ENCODE results near the gene GALNT13.

The GALNT13 gene

GRCh38 chr2:154229966-154230365 is 358.2 kb downstream of the GALNT13 start:
- DNase-seq = no peak

DNA sequence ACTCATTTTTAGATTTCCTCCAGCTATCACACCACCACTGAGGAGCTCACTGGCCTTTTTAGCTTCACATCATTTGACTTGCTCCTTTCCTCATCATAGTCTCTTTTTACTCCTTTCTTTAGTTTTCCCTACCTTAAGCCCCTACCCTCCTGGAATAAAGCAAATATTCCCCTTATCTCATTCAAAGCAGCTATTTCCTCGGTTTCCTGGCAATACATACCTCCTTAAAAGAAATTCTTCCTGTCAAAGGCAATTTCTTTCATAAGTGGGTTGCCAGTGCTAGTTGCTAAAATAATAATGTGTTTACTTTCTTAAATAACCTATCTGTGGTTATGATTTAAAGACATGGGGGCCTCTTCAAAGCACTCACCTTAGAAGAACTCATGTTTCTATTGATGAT is 359.3 kb downstream of the GALNT13 start:
- no peak for DNase-seq

DNA sequence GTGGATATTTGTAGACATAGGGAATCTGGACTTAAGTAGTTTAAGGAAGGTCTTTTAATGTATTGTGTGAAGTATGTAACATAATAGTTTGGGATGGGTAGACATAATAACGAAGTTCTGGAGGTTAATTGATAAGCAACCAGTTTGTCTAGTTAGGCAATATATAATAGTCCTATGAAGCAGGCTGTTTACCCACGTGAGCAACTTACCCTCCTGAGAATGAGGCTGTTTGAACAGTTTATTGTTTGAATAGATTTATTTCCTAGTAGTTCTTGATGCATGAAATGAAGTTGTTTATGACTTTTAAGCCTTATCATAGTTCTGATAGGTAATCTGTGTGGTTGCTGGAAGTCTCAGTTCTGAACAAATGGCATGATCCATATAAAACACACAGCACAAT is 361.5 kb downstream of the GALNT13 start:
- no peak for DNase-seq

GRCh38 chr2:154238252-154238651 is 366.5 kb downstream of the GALNT13 start:
- no peak for DNase-seq

DNA sequence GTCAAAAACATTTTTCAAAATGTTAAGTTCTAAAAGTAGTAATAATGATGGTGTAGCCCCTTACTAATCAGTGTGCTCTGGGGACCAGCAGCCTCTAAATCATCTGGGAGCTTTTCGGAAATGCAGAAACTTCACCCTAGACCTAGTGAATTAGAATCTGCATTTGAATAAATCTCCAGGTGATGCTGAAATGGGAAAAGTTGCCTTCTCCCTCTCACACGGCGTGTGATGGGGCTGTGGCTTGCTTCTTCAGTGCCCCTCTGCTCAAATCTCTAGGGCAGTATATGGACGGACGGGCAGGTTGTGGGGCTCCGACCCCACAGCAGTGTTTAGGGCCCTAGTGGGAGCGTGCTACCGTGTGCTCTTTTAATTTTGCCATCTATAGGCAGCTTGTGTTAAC is 368.6 kb downstream of the GALNT13 start:
- DNase-seq = no peak

DNA sequence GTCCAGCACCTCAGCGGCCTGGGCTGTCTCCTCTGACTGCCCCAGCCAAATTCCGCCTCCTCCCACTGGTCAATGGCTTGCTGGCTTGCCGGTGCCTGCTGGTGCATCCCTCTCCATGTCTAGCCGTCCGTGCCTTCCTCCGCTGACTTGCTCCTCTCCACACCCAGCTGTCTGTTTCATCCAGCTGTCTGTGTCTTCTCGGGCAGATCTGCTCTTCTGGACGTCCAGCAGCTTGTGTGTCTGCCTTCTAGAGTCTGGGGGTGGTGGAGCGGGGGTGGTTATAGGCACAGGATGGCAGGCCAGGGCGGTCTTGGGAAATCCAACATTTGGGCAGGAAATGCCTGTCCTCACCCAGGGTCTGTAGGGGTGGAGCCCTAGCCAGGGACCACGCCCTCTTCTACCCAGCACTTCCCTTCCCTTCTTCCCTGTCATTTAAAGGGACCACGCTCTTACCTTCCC is 369.2 kb downstream of the GALNT13 start:
- DNase-seq = no peak

DNA sequence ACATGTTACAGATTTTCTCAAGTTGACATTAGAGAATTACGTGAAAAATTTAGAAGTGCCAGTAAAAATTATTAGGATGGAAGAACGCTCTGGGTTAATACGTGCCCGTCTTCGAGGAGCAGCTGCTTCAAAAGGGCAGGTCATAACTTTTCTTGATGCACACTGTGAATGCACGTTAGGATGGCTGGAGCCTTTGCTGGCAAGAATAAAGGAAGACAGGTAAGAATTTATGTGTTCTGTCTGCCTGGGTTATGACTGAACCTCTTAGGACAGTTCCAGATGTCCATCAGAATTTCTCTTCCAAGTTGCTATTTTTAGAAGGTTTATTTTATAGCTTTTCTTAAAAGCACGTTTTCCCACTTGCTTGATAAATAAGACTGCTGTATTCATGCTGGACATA is 371.0 kb downstream of the GALNT13 start:
- DNase-seq = no peak

GRCh38 chr2:154243685-154244084 is 372.0 kb downstream of the GALNT13 start:
- DNase-seq = no peak

- DNase-seq = no peak
Observed at GRCh38 chr2:154244932-154245331, 373.2 kb downstream of the GALNT13 start.

- DNase-seq = no peak
Observed at GRCh38 chr2:154247503-154247902, 375.8 kb downstream of the GALNT13 start.

DNA sequence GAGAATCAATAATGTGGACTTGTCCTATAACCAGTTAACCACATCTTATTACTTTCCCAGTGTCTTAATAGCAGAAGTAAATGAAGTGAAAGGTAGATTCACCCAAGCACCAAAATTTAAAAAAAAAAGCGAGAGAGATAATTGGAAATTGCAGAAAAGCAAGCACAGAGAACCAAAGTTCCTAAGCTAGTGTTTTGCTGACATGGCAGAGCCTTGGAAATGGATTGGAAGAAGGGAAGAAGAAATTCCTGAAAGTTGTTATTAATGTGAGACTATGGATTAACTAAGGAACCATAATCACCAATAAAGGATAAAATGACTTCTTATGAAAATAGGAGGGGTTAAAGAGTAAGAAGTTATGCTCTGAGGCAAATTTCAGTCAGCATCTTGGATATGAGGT is 384.4 kb downstream of the GALNT13 start:
- no peak for DNase-seq

GRCh38 chr2:154259030-154259429 is 387.3 kb downstream of the GALNT13 start:
- no peak for DNase-seq

DNA sequence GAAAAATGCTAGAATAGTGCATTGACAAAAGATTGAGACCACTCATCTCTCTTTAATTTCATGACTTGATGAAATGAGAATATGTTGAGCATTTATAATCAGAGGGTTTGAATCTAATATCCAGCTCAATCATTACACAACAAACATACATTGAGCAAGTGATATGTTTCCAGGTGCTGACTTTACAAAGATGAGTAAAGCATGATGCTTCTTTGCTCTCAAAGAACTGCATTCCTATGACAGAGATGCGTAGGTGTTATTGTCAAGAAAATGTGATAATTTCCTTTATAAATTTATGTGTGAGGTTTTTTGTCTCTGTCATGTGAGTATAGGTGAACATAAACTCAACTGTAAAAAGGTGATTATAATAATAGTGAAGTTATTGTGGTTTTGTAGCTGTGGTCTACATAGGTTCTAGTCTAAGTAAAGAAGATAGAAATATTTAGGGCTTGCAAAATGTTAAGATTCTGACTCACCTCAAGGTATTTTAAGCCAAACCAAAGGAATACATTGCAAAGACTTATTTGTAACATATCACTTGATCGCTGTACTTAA is 389.8 kb downstream of the GALNT13 start:
- DNase-seq = no peak

DNA sequence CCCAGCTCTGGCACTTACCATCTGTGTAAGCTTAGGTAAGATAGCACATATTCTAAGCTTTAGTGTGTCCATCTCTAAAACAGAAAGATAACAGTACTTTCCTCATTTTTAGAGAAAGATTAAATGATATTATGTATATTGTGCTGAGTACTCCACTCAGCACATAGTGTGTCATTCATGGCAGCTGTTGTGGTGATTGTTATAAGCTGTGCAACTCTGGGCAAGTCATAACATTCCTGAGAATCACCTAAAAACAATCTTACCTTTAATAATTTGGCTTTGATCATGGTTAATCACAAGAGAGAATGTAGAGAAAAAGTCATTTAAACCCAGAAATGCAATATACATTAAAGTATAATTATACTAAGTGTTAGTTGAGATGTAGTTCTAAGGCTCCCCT is 391.5 kb downstream of the GALNT13 start:
- no peak for DNase-seq

DNA sequence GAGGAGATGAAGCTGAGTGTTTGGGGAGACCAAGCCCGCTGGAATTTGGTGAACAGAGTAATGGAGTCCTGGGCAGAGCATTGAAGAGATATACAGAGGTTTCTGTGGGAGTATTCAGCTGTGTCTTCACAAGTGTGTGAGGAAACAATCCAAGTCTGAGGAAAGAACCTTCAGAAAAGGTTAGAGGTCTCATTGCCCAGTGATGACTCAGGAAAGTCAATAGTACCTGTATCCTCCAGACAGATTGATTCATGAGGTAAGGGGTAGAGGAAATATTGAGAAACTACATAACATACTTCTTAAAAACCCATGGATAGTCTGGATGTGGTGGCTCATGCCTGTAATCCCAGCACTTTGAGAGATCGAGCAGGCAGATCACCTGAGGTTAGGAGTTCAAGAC is 392.3 kb downstream of the GALNT13 start:
- no peak for DNase-seq

GRCh38 chr2:154267983-154268382 is 396.3 kb downstream of the GALNT13 start:
- DNase-seq = no peak

- no peak for DNase-seq
Observed at GRCh38 chr2:154280543-154280942, 408.8 kb downstream of the GALNT13 start.

- DNase-seq = no peak
Observed at GRCh38 chr2:154289870-154290269, 418.1 kb downstream of the GALNT13 start.

GRCh38 chr2:154291511-154291910 is 419.8 kb downstream of the GALNT13 start:
- no peak for DNase-seq

DNA sequence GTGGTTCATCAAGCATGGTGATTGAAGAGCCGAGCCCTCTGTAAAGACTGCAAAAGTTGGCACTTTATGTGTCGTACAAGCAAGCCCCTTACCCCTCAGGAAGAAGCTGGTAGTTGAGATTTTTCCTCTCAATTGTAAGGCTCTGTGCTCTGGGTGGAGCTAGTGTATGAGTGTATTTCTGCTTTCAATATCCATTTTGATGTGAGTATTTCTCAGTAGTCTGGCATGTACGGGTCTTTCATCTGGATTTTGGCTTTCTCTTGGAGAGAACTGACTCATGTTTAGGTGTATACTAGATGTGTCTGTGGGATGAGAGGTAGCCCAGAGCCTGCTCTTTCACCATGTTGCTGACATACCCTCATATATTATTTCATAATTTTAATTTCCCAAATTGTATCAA is 420.2 kb downstream of the GALNT13 start:
- DNase-seq = no peak

DNA sequence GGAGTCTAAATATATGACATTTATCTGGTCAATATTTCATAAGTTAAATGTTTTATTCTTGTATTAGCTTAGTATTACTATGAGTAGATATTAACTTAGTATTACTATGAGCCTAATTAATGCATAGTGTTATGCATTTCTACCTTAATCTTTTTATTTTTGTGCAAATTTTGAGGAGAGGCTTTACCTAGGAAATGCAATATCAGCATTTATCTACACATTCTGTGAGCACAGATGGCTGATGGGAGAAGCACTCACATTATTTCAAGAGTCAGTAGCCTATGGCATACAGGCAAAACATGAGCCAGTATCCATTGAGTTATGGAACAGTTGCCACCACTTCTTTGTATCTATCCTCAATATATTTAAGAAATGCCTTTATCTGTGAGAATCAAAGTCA is 422.1 kb downstream of the GALNT13 start:
- no peak for DNase-seq

GRCh38 chr2:154306266-154306970 is 434.7 kb downstream of the GALNT13 start:
- DNase-seq = no peak

DNA sequence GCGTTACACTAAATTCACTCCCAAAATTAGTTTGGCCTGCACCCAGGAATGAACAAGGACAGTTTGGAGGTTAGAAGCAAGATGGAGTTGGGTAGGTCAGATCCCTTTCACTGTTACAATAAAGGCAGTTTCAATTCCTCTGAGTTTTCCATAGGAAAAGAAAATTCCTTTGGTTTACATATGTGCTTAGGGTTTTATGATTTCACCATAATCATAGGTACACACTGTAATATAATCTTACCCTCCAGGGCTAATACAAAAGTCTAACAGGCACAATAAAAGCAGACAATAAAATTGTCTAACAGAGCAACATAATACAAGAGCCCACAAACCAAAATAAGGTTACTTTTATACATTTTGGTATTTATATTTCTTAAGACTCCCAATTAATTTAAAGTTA is 435.3 kb downstream of the GALNT13 start:
- no peak for DNase-seq

DNA sequence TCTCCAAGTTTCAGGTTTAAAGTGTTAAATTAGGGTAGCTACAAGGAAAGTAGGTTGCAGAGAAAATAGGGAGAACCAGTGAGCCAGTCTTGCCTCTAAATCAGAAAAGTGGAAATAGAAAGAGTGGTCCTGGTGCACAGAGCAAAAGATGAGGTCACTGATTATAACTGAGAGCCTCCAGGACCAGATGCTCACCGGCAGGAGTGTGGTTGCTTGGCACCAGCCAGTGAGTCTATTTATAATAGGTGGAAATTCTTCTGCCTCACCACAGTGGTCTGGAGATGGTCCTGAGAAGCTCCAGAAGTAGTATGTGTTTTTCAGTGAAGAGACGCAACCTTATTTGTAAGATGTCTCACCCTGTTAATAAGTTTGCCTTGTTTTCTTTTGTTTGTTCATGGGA is 452.9 kb downstream of the GALNT13 start:
- no peak for DNase-seq

- no peak for DNase-seq
Observed at GRCh38 chr2:154329510-154329909, 457.8 kb downstream of the GALNT13 start.

All from activated CD4-positive, alpha-beta T cell treated with anti-CD3 and anti-CD28 coated beads for 1 hour (primary cell).